Uterus (tissue), 2 donors: ENCODE data around the gene PYGO2.

Source experiments
- POLR2A ChIP-seq, 2 donors: fragments of 450-650 bp; IDR thresholded peaks; one replicate each; pipeline ENCODE4 v1.6.1; 2016; ENCODE audit warnings: antibody characterized with exemption in 2 of 2, mild to moderate bottlenecking in 1 of 2, moderate library complexity in 1 of 2
- TF ChIP-seq, protein P1 (sequence below), 4 experiments: fragments of 200-600 bp in 2 of 4; fragments of 450-650 bp in 2 of 4; sonication (generic) in 2 of 4; IDR thresholded peaks; one replicate each; pipeline ENCODE4 v1.5.1; 2016 to 2019; ENCODE audit warnings: antibody characterized with exemption in 4 of 4, mild to moderate bottlenecking in 2 of 4, moderate library complexity in 1 of 4

DNA sequence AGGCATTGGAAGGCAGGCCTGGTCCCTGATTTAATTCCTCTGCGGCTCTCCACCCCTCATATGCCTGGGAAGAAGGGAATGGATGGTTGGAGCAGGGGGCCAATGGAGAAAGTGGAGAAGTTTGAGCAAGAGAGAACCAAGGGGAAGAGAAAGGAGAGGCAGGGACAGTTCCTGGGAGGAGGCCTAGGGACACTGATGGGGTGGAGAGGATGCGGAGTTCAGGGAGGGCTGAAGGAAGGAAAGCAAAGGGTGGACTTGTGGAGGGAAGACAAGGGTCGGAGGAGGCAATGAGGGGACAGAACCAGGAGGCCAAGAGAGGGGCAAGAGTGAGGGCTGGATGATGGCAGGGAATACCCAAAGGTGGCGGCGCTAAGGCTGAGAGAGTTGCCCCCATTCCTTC is 48.2 kb upstream of the PYGO2 start:
- TF ChIP-seq POLR2A (IDR thresholded peaks at IDR 0.05): no peak
- TF ChIP-seq, protein P1, sequence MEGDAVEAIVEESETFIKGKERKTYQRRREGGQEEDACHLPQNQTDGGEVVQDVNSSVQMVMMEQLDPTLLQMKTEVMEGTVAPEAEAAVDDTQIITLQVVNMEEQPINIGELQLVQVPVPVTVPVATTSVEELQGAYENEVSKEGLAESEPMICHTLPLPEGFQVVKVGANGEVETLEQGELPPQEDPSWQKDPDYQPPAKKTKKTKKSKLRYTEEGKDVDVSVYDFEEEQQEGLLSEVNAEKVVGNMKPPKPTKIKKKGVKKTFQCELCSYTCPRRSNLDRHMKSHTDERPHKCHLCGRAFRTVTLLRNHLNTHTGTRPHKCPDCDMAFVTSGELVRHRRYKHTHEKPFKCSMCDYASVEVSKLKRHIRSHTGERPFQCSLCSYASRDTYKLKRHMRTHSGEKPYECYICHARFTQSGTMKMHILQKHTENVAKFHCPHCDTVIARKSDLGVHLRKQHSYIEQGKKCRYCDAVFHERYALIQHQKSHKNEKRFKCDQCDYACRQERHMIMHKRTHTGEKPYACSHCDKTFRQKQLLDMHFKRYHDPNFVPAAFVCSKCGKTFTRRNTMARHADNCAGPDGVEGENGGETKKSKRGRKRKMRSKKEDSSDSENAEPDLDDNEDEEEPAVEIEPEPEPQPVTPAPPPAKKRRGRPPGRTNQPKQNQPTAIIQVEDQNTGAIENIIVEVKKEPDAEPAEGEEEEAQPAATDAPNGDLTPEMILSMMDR (IDR thresholded peaks at IDR 0.05): no peak
